H9 (cell line): ENCODE results near the gene JARID2. TPM values are rescaled to one million over a fixed set of nuclear protein-coding genes. Genes with fewer than 3 reads are reported as not detected.

ENCODE experiments used
- DNase-seq: peaks from one replicate; pipeline ENCODE4 v3.0.0-alpha.2; 2017
- H2AFZ ChIP-seq: one replicate; pipeline ENCODE4 v1.6.1; 2013; ENCODE audit warnings: mild to moderate bottlenecking, low read length, control low read depth, moderate library complexity
- H2AK5ac ChIP-seq: 2 replicates; pipeline ENCODE4 v1.6.1; 2013; ENCODE audit warnings: low read length, control low read depth, mixed read lengths; ENCODE audit not compliant: insufficient read length
- H2BK120ac ChIP-seq: one replicate; pipeline ENCODE4 v1.6.1; 2013; ENCODE audit warnings: low read depth, mild to moderate bottlenecking, low read length, control low read depth, inconsistent platforms; ENCODE audit not compliant: poor library complexity, severe bottlenecking
- H2BK12ac ChIP-seq: 2 replicates; pipeline ENCODE4 v1.6.1; 2013; ENCODE audit warnings: low read length, control low read depth, mixed read lengths, low read depth; ENCODE audit not compliant: insufficient read length
- H2BK15ac ChIP-seq: 2 replicates; pipeline ENCODE4 v1.6.1; 2013; ENCODE audit warnings: low read depth, low read length, control low read depth
- H2BK20ac ChIP-seq: one replicate; pipeline ENCODE4 v1.6.1; 2013; ENCODE audit warnings: low read depth, mild to moderate bottlenecking, low read length, control low read depth, inconsistent platforms; ENCODE audit not compliant: poor library complexity, severe bottlenecking
- H2BK5ac ChIP-seq: 2 replicates; pipeline ENCODE4 v1.6.1; 2013; ENCODE audit warnings: low read length, control low read depth, mixed read lengths; ENCODE audit not compliant: insufficient read length
- H3K14ac ChIP-seq: 2 replicates; pipeline ENCODE4 v1.6.1; 2013; ENCODE audit warnings: low read length, control low read depth; ENCODE audit not compliant: insufficient read depth
- H3K18ac ChIP-seq: 2 replicates; pipeline ENCODE4 v1.6.1; 2013; ENCODE audit warnings: low read depth, mild to moderate bottlenecking, mixed read lengths, low read length, control low read depth; ENCODE audit not compliant: insufficient read length
- H3K23ac ChIP-seq: 2 replicates; pipeline ENCODE4 v1.6.1; 2013; ENCODE audit warnings: low read length, control low read depth, mixed read lengths, low read depth; ENCODE audit not compliant: insufficient read length
- H3K23me2 ChIP-seq: 2 replicates; pipeline ENCODE4 v1.6.1; 2013; ENCODE audit warnings: low read depth, mild to moderate bottlenecking, mixed read lengths, low read length, control low read depth; ENCODE audit not compliant: insufficient read length, poor library complexity, severe bottlenecking
- H3K27ac ChIP-seq: 2 replicates; pipeline ENCODE4 v1.5.1; 2013; ENCODE audit warnings: low read length, control low read depth, mixed read lengths, low read depth; ENCODE audit not compliant: insufficient read length
- H3K27me3 ChIP-seq: 2 replicates; pipeline ENCODE4 v1.6.1; 2013; ENCODE audit warnings: low read length, control low read depth, inconsistent platforms; ENCODE audit not compliant: insufficient read depth
- H3K4ac ChIP-seq: 2 replicates; pipeline ENCODE4 v1.6.1; 2013; ENCODE audit warnings: low read depth, mild to moderate bottlenecking, control low read depth, inconsistent platforms, low read length, moderate library complexity
- H3K4me1 ChIP-seq: 2 replicates; pipeline ENCODE4 v1.6.1; 2013; ENCODE audit warnings: low read length, control low read depth, inconsistent platforms; ENCODE audit not compliant: insufficient read depth
- H3K4me2 ChIP-seq: 2 replicates; pipeline ENCODE4 v1.6.1; 2013; ENCODE audit warnings: low read length, control low read depth, mixed read lengths; ENCODE audit not compliant: insufficient read length, insufficient read depth
- H3K56ac ChIP-seq: 2 replicates; pipeline ENCODE4 v1.6.1; 2013; ENCODE audit warnings: low read depth, mild to moderate bottlenecking, mixed read lengths, low read length, control low read depth; ENCODE audit not compliant: insufficient read length
- H3K79me1 ChIP-seq: 2 replicates; pipeline ENCODE4 v1.6.1; 2013; ENCODE audit warnings: low read depth, mild to moderate bottlenecking, moderate library complexity, low read length, control low read depth, inconsistent platforms; ENCODE audit not compliant: insufficient read depth, poor library complexity, severe bottlenecking
- H3K79me2 ChIP-seq: 2 replicates; pipeline ENCODE4 v1.6.1; 2013; ENCODE audit warnings: low read length, control low read depth, inconsistent platforms; ENCODE audit not compliant: insufficient read depth
- H3K9ac ChIP-seq: 2 replicates; pipeline ENCODE4 v1.6.1; 2013; ENCODE audit warnings: low read length, control low read depth, mixed read lengths; ENCODE audit not compliant: insufficient read length; ENCODE audit errors: extremely low read depth
- H3K9me3 ChIP-seq: one replicate; pipeline ENCODE4 v1.6.1; 2013; ENCODE audit warnings: low read depth, low read length, inconsistent platforms; ENCODE audit not compliant: control insufficient read depth
- H3T11ph ChIP-seq: one replicate; pipeline ENCODE4 v1.6.1; 2013; ENCODE audit warnings: mild to moderate bottlenecking, low read length, control low read depth, inconsistent platforms
- H4K20me1 ChIP-seq: one replicate; pipeline ENCODE4 v1.6.1; 2013; ENCODE audit not compliant: control insufficient read depth, insufficient read length, insufficient read depth
- H4K5ac ChIP-seq: 2 replicates; pipeline ENCODE4 v1.6.1; 2013; ENCODE audit warnings: low read depth, mild to moderate bottlenecking, mixed read lengths, low read length, control low read depth; ENCODE audit not compliant: insufficient read length
- H4K8ac ChIP-seq: replicated peaks from 2 replicates; pipeline ENCODE4 v1.6.1; 2013; ENCODE audit warnings: low read length, control low read depth, mixed read lengths, low read depth; ENCODE audit not compliant: insufficient read length
- H4K91ac ChIP-seq: 2 replicates; pipeline ENCODE4 v1.6.1; 2013; ENCODE audit warnings: low read depth, mild to moderate bottlenecking, moderate library complexity, mixed read lengths, low read length, control low read depth; ENCODE audit not compliant: insufficient read length
- H3K27ac Mint-ChIP-seq, 3 experiments: 2 replicates in 2 of 3; 3 replicates in 1 of 3; pipeline ENCODE4 v1.8.0; 2020 to 2021; ENCODE audit warnings: mixed read lengths in 3 of 3, mild to moderate bottlenecking in 1 of 3, moderate library complexity in 1 of 3
- H3K27me3 Mint-ChIP-seq: 2 replicates; pipeline ENCODE4 v1.8.0; 2021; ENCODE audit warnings: low read depth, mild to moderate bottlenecking, moderate library complexity, mixed read lengths
- H3K36me3 Mint-ChIP-seq, 3 experiments: 2 replicates in 2 of 3; 3 replicates in 1 of 3; pipeline ENCODE4 v1.8.0; 2020 to 2021; ENCODE audit warnings: low read depth in 3 of 3, mixed read lengths in 3 of 3; ENCODE audit not compliant: insufficient read depth in 1 of 3
- H3K4me1 Mint-ChIP-seq, 2 experiments: 2 replicates each; pipeline ENCODE4 v1.8.0; 2020; ENCODE audit warnings: mixed read lengths in 2 of 2
- H3K4me3 Mint-ChIP-seq, 2 experiments: 2 replicates in 1 of 2; 3 replicates in 1 of 2; pipeline ENCODE4 v1.8.0; 2020 to 2021; ENCODE audit warnings: mild to moderate bottlenecking in 2 of 2, mixed read lengths in 2 of 2, moderate library complexity in 1 of 2
- H3K9me3 Mint-ChIP-seq, 2 experiments: 2 replicates in 1 of 2; 3 replicates in 1 of 2; pipeline ENCODE4 v1.8.0; 2020; ENCODE audit warnings: mild to moderate bottlenecking in 2 of 2, mixed read lengths in 2 of 2, moderate library complexity in 1 of 2
- CTCF ChIP-seq: fragments of 200-600 bp; sonication (generic); conservative IDR thresholded peaks from 3 replicates; pipeline ENCODE4 v1.8.0; 2021; ENCODE audit warnings: antibody characterized with exemption, mild to moderate bottlenecking
- WGBS: extraction: QIAGEN DNeasy Blood & Tissue Kit; methylation state at CpG from one replicate; pipeline ENCODE4 v1.1.7; 2013; ENCODE audit warnings: missing lambda C conversion rate, low lambda C conversion rate, mixed read lengths; ENCODE audit not compliant: insufficient read length; ENCODE audit errors: extremely low coverage; 5-methylcytosine and 5-hydroxymethylcytosine counted together
- total RNA-seq: library from RNA; stranded (reverse); gene quantifications from 2 replicates; pipeline ENCODE4 v1.2.1, GENCODE V29; 2021

JARID2 gene
- total RNA-seq, 1 experiment from 2014 or later, result 174 TPM

- peaks cover 0 to 16% (median 0%) of the 10 kb centered on the region in 3 experiments; a peak in 3 of 7 replicates for H3K36me3 Mint-ChIP-seq
- H3K18ac ChIP-seq, result no peak overlapping the region
- H3K4me1 ChIP-seq, result peaks cover 52% of the 10 kb centered on the region
- no peak overlapping the region for H3K27ac Mint-ChIP-seq
- no peaks in the 10 kb centered on the region for H3K27me3 Mint-ChIP-seq
- H2BK5ac ChIP-seq, result no peak overlapping the region
- H3K79me2 ChIP-seq, result peaks cover 94% of the 10 kb centered on the region
- no peaks in the 10 kb centered on the region for H3K9me3 ChIP-seq
- H2BK12ac ChIP-seq, result no peak overlapping the region
- no peaks in the 10 kb centered on the region for H3K9me3 Mint-ChIP-seq
- H2BK15ac ChIP-seq, result no peak overlapping the region
- no peak overlapping the region for H3K4me3 Mint-ChIP-seq
- H4K20me1 ChIP-seq, result no peaks in the 10 kb centered on the region
- no peak overlapping the region for H3K23ac ChIP-seq
- no peak overlapping the region for H3K4me2 ChIP-seq
- WGBS, result no CpG with 5 or more reads among the region's 2 CpGs
- H3K4ac ChIP-seq, result no peak overlapping the region
- no peak overlapping the region for H4K8ac ChIP-seq
- H3T11ph ChIP-seq, result no peak overlapping the region
- DNase-seq, result no peak
- H3K56ac ChIP-seq, result no peak overlapping the region
- H3K4me1 Mint-ChIP-seq, result peaks cover 90 to 95% of the 10 kb centered on the region in 2 experiments
- no peak overlapping the region for H2AK5ac ChIP-seq
- TF ChIP-seq CTCF, result no peak
- H4K5ac ChIP-seq, result no peak overlapping the region
- no peak overlapping the region for H3K14ac ChIP-seq
- H2BK20ac ChIP-seq, result no peak overlapping the region
- no peaks in the 10 kb centered on the region for H3K27me3 ChIP-seq
- H3K23me2 ChIP-seq, result no peaks in the 10 kb centered on the region
- H4K91ac ChIP-seq, result no peak overlapping the region
- no peak overlapping the region for H2BK120ac ChIP-seq
- no peak overlapping the region for H2AFZ ChIP-seq
- H3K9ac ChIP-seq, result no peak overlapping the region
- peaks cover 6% of the 10 kb centered on the region for H3K79me1 ChIP-seq
- H3K27ac ChIP-seq, result no peak overlapping the region
Observed at GRCh38 chr6:15430186-15430585, 184.3 kb downstream of the JARID2 start.
